Measurements from ENCODE around the gene PEDS1. TPM values are rescaled to one million over a fixed set of nuclear protein-coding genes. Genes with fewer than 3 reads are reported as not detected.
A peak's percentile ranks its signal among the peaks of the same experiment; 100 is the strongest.

PEDS1 gene
- total and polyA plus RNA-seq, 2 of the 13 experiments (the other 11 are each of a cell fraction or from before 2014, with no cell fraction given), result 30.5 to 93.9 TPM

DNA sequence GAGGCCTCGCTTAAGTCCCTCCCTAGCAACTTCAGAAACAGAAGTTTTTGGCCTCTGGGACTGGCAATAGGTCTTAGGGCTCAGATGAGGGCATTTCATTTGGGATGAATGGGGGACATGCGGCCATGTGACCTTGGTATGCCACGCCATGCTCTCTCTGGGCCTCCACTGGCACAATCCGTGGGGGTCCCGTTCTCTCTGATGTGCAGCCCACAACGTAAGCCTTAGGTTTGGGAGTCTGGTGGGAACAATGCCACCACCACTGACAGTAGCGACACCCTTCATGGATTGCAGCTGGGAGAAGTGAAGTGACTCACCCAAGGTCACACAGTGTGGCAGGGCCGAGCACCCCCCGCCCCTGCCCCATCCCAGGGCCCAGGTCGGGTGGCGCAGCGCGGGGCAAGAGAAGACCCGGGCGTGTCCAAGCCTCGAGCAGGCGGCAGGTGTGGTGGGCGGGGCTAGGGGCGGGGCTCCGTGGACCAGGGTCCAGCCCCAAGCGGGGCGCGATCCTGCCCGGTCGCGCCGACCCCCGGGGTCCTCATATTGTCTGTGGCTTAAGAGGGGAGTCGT, 36.2 kb upstream of the PEDS1 start (continued):
- TF ChIP-seq PRDM15 (CRISPR knock-in tag; IDR thresholded peaks at IDR 0.05) (peak; percentile 23; the same call in 1 of the 2 replicates), ZSCAN9 (CRISPR knock-in tag; IDR thresholded peaks at IDR 0.05; ENCODE audit: borderline replicate concordance) (no peak), ZFP36L1 (CRISPR knock-in tag; IDR thresholded peaks at IDR 0.05) (peak; percentile 67; the same call in 1 of the 2 replicates), TFDP1 (CRISPR knock-in tag; IDR thresholded peaks at IDR 0.05; ENCODE audit: borderline replicate concordance) (0 out of 2 replicates have a peak, but pooled peaks have one; percentile 8), ARNT2 (CRISPR knock-in tag; IDR thresholded peaks at IDR 0.05; ENCODE audit: low read depth) (no peak), ZNF704 (CRISPR knock-in tag; IDR thresholded peaks at IDR 0.05; ENCODE audit: borderline replicate concordance) (no peak; the same call in 1 of the 2 replicates), HOXA3 (CRISPR knock-in tag; IDR thresholded peaks at IDR 0.05) (0 out of 2 replicates have a peak, but pooled peaks have one; percentile 8), PAXIP1 (CRISPR knock-in tag; conservative IDR thresholded peaks at IDR 0.05) (no peak), PRDM4 (CRISPR knock-in tag; IDR thresholded peaks at IDR 0.05; ENCODE audit: borderline replicate concordance) (no peak; the same call in 1 of the 2 replicates), XRCC5 (optimal IDR thresholded peaks at IDR 0.05; ENCODE audit: low read length) (no peak), FOXC1 (CRISPR knock-in tag; IDR thresholded peaks at IDR 0.05; ENCODE audit: borderline replicate concordance) (no peak), ZNF264 (CRISPR knock-in tag; IDR thresholded peaks at IDR 0.05) (peak; percentile 63)
- TF ChIP-seq, protein P1, sequence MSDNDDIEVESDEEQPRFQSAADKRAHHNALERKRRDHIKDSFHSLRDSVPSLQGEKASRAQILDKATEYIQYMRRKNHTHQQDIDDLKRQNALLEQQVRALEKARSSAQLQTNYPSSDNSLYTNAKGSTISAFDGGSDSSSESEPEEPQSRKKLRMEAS (IDR thresholded peaks at IDR 0.05), result peak; percentile 37; the same call in 1 of the 2 replicates

Data from HepG2 (cell line).